OCI-M1 (cell line): ENCODE measurements around the gene CBX8.

Experiments used
- DNase-seq: peaks from one replicate; lab custom pipeline; 2025; lab: John Stamatoyannopoulos, UW

CBX8 gene

DNA sequence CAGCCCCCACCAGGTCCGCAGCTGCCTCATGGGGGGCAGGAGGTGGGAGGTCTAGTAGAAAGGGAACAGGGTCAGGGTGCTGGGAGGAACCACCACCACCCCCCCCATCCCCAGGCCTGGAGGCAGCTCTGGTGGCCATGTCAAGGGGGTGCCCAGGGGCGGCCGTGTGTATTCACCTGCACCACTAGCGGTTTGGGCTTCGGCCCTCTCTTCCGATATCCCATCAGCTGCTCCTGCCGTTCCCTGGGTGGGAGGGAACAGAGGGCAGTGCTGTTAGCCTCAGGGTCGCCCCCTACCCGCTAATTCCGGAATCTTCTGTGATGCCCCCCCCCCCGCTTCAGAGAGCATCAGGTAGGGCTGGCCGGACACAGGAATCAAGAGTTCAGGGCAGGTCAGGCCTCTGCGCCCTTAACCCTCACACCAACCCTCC lies 38.6 kb upstream of the CBX8 start:
- DNase-seq = no peak

DNA sequence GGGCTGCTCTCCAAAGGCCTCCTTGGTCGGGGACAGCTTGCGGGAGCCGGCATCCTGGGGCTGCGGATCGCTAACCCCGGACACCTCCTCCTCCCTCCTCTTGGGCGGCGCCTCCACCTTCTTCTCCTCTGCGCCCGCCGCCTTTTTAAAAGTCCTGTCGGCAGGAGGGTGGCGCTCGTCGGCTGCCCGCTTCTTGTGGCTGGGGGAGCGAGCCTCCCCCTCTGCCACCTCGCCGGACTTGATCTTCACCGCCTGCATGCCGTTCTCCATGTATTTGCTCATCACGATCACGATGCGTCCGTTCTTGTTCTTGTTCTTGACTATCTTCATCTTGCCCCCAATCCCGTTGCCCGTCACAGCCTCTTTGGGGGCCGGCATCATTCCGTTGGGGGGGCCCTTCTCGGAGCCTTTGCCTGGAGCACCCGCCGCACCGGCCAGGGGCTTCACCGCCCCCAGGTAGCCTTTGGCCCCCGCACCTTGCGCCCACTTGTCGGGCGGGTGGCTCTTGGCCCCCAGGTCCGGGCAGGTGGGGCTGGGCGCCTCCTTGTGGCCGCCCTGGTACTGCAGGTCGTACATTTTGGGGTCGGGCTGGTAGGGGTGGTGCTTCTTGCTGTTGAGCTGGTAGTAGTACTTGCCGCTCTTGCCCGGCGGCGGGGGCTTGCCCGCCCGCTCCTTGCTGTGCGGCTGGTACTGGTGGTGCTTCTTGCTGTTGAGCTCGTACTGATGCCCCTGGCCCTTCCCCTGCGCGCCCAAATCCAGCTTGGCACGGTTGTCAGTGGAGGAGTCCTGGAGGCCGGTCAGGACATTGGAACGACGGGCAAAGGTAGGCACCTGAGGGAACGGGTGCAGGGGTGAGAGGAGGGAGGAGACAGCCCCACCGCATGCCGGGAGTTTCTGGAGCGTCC lies 37.9 kb upstream of the CBX8 start:
- DNase-seq = peak; percentile 51

- no peak for DNase-seq
These were observed 37.1 kb upstream of the CBX8 start for GRCh38 chr17:79833744-79834564.

- peak; percentile 77 for DNase-seq
These were observed 36.2 kb upstream of the CBX8 start for GRCh38 chr17:79833110-79833450.

DNA sequence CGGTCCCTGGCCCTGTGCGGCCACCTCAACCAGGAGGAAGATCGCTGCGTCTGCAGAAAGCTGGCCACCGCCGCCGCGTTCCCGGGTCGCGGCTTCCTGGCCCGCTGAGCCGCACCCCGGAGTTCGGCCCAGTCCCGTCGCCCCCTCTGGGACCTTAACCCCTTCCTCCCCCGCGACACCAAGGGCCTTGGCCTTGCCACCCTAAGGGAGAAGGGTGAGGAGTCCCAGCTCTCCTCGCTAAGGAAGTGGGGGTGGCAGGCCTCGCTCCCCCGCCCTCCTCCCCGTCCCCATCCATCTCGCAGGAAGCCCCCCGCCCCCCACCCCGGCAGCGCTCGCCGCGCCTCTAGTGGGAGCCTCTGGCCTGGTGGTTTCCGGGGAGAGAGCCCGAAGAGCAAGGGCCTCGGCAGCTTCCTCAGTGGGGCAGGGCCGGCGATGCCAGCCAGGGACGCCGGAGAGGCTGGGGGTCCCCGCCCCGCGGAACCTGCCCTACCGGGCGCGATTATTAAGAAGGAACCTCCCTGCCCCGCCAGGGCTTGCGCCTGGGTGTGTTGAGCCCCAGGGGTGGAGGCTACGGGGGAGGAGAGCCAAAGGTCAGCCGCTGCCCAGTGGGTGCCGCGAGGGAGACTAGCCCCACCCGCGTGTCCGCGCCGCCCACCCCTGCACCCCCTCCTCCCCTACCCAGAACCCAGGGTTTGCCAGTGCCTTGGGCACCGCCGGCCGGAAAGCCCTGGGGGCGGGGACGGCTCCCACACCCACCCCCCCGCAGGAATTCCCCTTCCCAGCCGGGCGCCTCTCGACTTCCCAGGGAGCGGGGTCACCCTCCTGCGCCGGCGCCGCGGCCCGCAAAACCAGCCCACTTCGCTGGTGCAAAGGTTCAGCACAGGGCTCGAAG lies 35.6 kb upstream of the CBX8 start:
- DNase-seq = peak; percentile 83

DNA sequence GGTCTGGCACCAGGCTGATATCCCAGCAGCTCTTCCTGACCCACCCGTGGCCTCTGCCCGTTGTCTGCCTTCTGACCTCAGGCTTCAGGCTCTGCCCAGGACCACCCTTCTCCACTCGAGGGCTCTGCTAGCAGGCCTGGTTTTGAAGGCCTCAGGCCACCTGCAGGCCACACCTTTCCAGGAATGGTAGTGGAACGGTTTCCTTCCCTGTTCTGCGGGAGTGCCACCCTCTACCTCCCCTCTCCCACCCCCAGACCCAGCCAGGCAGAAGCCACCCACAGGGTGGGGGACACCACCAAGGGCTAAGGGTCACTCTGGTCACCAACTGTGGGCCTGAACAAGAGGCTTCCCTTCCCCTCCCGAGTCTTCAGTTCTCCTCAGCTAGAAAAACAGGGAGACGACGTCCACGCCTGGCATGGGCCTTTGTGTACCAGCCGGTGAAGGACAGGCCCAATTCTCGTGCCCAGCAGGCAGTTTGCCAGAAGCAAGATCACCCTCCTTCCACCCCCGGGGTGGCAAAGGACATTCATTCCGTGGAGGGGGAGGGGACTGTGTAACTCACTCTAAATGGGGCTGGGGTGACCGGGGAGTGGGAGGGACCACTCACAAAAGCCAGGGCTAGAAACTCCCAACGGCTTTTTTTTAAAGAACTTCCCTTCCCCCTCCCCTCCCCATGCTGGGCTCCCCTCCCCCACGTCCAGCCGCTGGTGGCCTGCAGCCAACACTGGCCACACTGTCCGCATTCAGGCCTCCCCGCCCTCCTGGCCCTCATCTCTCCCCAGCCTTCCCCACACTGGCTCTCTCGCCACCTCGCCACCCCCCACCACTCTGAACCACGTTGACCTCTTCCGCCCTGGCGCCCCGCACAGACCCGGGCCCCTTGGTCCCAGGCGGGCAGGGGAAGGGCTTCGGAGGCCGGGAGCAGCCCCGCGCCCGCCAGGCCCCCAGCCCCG lies 34.7 kb upstream of the CBX8 start:
- peak; percentile 96 for DNase-seq

DNA sequence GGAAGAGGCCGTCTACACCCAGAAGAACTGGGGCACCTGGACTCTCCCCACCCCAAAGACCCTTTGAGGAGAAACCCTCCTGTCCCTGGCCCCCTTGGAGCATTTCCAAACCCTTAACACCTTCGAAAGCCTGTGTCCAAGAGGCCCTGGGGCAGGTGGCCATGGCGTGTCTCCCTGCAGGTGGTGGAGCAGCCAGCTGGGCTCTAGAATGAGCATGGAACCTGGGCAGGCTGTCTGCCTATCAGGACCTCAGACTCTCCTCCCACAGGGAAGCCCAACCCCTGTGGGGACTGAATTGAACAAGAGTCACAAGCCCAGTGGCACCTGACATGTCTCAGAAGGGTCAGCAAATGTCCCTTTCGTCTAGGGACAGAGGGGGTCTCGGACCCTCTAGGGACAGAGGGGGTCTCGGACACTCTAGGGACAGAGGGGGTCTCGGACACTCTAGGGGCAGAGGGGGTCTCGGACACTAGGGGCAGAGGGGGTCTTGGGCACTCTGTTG lies 33.9 kb upstream of the CBX8 start:
- DNase-seq = peak; percentile 60

GRCh38 chr17:79830303-79830702 lies 33.4 kb upstream of the CBX8 start:
- DNase-seq = peak; percentile 75

- DNase-seq = no peak
These were observed 32.6 kb upstream of the CBX8 start for GRCh38 chr17:79829457-79829856.

DNA sequence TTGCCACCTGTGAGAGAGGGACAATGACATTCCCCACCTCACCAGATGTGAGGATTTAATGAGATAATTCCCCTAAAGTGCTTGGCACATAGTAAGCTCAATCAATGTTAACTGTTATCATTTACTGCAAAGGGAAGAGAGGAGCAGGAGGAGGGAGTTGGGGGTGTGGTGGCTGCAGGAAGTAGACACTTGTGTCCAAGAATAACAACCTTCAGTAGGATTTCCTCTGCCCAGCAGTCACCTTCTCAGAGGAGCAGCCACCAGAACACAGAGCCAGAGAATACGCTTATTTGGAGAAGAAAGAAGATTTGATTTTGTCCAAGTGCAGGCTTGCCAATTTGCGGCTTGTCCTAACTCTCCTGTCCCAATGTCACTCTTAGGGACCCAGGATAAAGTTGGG lies 32.1 kb upstream of the CBX8 start:
- DNase-seq = peak; percentile 31

DNA sequence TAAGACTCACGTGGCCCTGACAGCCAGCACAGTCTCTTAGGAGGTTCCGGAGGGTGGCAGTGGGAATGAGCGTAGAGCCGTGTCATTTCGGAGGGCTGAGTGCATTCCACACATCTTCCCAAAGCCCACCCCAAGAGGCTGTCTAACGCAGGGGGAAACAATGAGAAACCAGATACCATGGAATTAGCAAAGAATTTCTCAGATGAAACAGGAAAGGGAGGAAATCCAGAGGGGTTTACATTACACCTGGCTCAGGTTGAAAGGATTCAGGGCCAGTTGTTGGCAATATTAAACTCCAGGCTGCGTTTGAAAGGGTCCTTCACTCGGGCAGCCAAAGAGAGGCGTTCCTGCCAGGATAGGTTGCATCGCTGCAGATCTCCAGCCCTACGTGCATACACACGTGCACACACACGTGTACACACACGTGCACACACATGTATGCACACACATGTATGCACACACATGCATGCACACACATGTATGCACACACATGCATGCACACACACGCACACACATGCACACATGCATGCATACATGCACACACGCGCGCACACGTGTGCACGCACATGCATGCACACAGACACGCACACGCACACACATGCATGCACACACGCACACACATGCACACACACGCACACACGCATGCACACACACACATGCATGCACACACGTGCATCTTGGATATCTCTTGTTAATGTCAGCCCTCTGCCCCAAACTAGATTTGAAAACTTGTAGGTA lies 30.1 kb upstream of the CBX8 start:
- no peak for DNase-seq

DNA sequence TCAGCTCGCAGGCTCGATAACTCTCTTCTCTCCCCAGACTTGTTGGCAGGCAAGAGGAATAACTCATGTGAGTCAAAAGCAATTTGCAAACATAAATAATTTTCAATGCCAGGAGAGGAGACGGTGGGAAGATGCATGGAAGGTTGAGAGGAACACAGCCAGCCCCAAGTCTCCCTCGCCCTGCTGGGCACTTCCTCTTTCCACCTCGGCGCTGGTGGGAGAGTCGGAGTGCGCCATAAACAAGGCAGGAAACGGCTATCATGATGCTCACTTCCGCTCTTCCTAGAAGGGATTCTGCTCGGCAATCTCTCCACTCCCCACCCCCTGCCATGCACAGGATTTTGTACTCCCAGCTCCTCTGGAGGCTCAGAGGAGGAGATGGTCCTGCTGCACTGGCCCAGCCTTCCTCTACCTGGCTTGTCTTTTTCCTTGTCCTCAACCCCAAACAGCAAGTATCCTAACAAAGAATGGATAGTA lies 29.4 kb upstream of the CBX8 start:
- peak; percentile 93 for DNase-seq

DNA sequence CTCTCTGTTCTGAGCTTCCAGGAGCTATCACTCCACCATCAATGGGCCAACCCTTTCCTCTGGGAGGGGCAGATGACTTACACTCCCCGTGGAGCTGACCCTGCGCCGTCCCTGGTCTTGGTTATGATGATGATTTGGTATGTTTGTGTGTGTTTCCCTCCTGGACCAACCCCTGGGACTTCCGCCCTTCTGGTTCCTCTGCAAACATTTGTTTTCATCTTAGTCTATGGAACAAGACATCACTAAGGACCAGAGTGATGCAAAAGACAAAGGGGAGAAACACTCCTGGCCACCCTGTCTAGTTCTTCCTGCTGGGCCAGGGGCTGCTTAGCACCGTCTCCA lies 28.7 kb upstream of the CBX8 start:
- no peak for DNase-seq

GRCh38 chr17:79824893-79825579 lies 28.2 kb upstream of the CBX8 start:
- no peak for DNase-seq

DNA sequence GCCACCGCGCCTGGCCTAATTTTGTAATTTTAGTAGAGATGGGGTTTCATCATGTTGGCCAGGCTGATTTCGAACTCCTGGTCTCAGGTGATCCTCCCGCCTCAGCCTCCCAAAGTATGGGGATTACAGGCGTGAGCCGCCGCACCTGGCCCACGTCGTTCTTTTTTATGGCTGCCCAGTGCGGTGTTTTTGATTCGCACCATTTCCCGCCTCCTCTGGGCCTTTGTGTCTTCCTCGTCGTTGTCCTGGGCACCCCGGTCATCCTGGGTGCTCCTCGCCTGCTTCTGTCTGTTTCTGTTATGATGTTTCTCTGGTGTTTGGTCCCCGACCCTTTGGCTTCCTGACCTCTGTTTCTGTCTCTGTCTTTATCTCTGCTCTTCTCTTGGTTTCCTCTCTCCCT lies 27.4 kb upstream of the CBX8 start:
- DNase-seq = no peak

DNA sequence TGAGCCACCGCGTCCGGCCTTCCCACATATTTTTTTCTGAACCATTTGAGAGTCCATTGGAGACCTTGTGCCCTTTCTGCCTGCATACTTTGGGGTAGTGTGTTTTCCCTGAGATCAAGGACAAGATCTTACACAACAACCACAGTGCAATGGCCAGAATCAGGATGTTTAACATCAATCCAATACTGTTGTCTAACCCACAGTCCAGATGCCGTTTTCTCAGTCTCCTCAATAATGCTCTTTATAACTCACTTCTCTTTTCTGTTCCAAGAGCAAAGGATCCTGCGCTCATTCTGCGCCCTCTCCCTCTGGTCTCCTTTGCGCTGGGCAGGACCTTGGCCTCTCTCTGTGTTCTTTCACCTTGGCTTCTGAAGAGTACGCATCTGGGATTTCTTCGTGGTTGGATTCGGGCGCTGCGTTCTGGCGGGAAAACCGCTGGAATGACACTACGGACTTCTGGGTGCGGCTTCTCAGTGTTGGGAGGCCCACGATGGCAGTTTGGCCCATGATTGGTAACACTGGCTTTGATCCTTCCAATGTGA lies 25.8 kb upstream of the CBX8 start:
- DNase-seq = no peak

GRCh38 chr17:79821331-79822095 lies 24.6 kb upstream of the CBX8 start:
- no peak for DNase-seq

GRCh38 chr17:79820959-79821330 lies 24.1 kb upstream of the CBX8 start:
- DNase-seq = no peak
